ENCODE results near the gene TRAPPC4.
"Not testable (repeated sequence)": the region's sequence is repeated elsewhere in the genome, so short reads cannot be mapped to it uniquely, and the experiment has no call there.

The TRAPPC4 gene

DNA sequence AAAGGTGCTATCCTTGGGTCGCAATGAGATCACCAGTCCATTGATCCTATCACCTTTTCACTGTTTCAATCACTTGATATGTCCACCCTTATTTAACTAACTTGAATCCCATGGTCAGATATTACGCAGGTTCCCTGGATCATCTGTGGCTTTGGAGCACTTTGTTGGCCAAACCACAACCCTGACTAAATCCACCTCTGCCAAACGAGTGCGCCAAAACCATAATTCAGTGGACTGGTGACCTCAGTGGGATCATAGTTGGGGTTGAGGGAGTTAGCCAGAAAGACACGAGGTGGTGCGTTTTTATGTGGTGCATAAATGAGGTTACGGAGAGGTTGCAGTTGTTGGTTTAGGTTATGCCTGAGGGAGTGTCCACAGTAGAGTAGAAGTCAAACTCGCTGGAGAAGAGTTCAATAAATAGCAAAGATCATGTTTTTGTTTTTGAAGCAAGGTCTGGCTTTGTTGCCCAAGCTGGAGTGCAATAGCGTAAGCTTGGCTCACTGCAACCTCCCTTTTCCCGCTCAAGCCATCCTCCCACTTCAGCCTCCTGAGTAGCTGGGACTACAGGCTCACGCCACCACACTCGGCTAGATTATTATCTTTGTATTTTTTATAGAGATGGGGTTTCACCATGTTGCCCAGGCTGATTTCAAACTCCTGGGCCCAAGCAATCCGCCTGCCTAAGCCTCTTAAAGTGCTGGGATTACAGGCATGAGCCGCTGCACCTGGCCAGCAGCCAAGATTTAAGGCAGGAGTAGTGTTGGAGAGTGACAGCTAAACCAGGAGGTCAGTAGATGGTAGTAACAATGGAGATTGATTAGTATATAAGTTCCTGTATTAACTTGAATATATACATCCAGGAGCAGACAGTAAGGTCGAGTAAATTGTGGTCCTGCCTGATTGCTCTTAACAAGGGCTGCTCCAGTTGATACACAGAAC, 42.5 kb upstream of the TRAPPC4 start:
- Histone ChIP-seq H3K27ac (replicated peaks) (no peak overlapping the region), H3K27me3 (ENCODE audit: insufficient read depth, poor library complexity, severe bottlenecking) (no peaks in the 10 kb centered on the region), H3K4me3 (replicated peaks; ENCODE audit: insufficient read depth, low read length) (no peak overlapping the region)
- DNase-seq (ENCODE audit: low read depth in 1 of 2, low spot score in 1 of 2), result no peak
- TF ChIP-seq GABPA (IDR thresholded peaks at IDR 0.05; ENCODE audit: low read depth) (no peak), POLR2AphosphoS5 (IDR thresholded peaks at IDR 0.05; ENCODE audit: low read depth) (no peak), CTCF (IDR thresholded peaks at IDR 0.05; ENCODE audit: insufficient read depth, low read length) (no peak), SPI1 (IDR thresholded peaks at IDR 0.05; ENCODE audit: borderline replicate concordance, low read depth) (no peak), REST (IDR thresholded peaks at IDR 0.05; ENCODE audit: insufficient replicate concordance, low read depth) (no peak)

DNA sequence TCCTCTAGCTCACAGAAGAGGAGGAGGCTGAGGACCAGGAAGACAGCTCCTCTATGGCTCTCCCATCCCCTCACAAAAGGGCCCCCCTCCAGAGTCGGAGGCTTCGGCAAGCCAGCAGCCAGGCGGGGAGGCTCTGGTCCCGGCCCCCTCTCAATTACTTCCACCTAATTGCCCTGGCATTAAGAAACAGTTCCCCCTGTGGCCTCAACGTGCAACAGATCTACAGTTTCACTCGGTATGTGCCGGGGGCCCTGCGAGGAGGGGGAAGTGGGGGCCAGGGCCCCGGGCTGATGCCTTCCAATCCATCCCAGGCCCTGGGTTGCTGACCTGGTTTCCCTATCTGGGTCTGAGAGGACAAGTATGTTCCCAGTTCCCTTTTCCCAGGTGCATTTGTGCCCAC, 39.1 kb upstream of the TRAPPC4 start:
- H3K27ac ChIP-seq (replicated peaks), result no peak overlapping the region
- H3K4me3 ChIP-seq (replicated peaks; ENCODE audit: insufficient read depth, low read length), result no peak overlapping the region
- no peaks in the 10 kb centered on the region for H3K27me3 ChIP-seq (ENCODE audit: insufficient read depth, poor library complexity, severe bottlenecking)
- TF ChIP-seq POLR2AphosphoS5 (IDR thresholded peaks at IDR 0.05; ENCODE audit: low read depth) (no peak), GABPA (IDR thresholded peaks at IDR 0.05; ENCODE audit: low read depth) (no peak), SPI1 (IDR thresholded peaks at IDR 0.05; ENCODE audit: borderline replicate concordance, low read depth) (peak; percentile 39; the same call in 1 of the 2 replicates)
- DNase-seq (ENCODE audit: low read depth in 1 of 2, low spot score in 1 of 2), result peak in 1 of 2 experiments; percentile 54

- H3K27ac ChIP-seq (replicated peaks), result no peak overlapping the region
- TF ChIP-seq REST (IDR thresholded peaks at IDR 0.05; ENCODE audit: insufficient replicate concordance, low read depth), result no peak
- peak; percentile 88 for TF ChIP-seq SPI1 (IDR thresholded peaks at IDR 0.05; ENCODE audit: borderline replicate concordance, low read depth)
- H3K27me3 ChIP-seq (ENCODE audit: insufficient read depth, poor library complexity, severe bottlenecking), result no peaks in the 10 kb centered on the region
- DNase-seq (ENCODE audit: low read depth in 1 of 2, low spot score in 1 of 2), result peak in 1 of 2 experiments; percentile 45
- H3K4me3 ChIP-seq (replicated peaks; ENCODE audit: insufficient read depth, low read length), result no peak overlapping the region
Observed at GRCh38 chr11:118980191-118980881, 38.2 kb upstream of the TRAPPC4 start.

DNA sequence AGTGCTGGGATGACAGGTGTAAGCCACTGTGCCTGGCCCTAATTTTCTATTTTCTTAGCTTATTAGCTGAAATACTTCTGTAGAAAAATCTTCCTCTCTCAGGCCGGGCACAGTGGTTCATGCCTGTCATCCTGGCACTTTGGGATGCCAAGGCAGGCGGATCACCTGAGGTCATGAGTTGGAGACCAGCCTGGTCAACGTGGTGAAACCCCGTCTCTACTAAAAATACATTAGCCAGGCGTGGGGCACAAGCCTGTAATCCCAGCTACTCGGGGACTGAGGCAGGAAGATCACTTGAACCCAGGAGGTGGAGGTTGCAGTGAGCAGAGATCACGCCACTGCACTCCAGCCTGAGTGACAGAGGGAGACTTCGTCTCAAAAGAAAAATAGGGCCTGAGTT, 34.2 kb upstream of the TRAPPC4 start:
- not testable (repeated sequence) for DNase-seq (ENCODE audit: low read depth in 1 of 2, low spot score in 1 of 2); H3K27me3 ChIP-seq (ENCODE audit: insufficient read depth, poor library complexity, severe bottlenecking); H3K27ac ChIP-seq (replicated peaks)

GRCh38 chr11:118984825-118985224, 33.7 kb upstream of the TRAPPC4 start:
- no peak overlapping the region for H3K4me3 ChIP-seq (replicated peaks; ENCODE audit: insufficient read depth, low read length)
- DNase-seq (ENCODE audit: low read depth in 1 of 2, low spot score in 1 of 2), result no peak
- H3K27ac ChIP-seq (replicated peaks), result no peak overlapping the region
- TF ChIP-seq GABPA (IDR thresholded peaks at IDR 0.05; ENCODE audit: low read depth), result no peak
- TF ChIP-seq POLR2AphosphoS5 (IDR thresholded peaks at IDR 0.05; ENCODE audit: low read depth), result no peak
- no peak for TF ChIP-seq CTCF (IDR thresholded peaks at IDR 0.05; ENCODE audit: insufficient read depth, low read length)
- no peak for TF ChIP-seq REST (IDR thresholded peaks at IDR 0.05; ENCODE audit: insufficient replicate concordance, low read depth)
- no peak for TF ChIP-seq SPI1 (IDR thresholded peaks at IDR 0.05; ENCODE audit: borderline replicate concordance, low read depth)
- H3K27me3 ChIP-seq (ENCODE audit: insufficient read depth, poor library complexity, severe bottlenecking), result no peaks in the 10 kb centered on the region

More for the DNA sequence above, 34.2 kb upstream of the TRAPPC4 start:
- H3K4me3 ChIP-seq (replicated peaks; ENCODE audit: insufficient read depth, low read length), result not testable (repeated sequence)

All from HL-60 (cell line).